ENCODE results near the gene SLC25A45. TPM values are rescaled to one million over a fixed set of nuclear protein-coding genes. Genes with fewer than 3 reads are reported as not detected.

SLC25A45 gene
- total RNA-seq, 1 experiment from 2014 or later: 1.1 TPM

GRCh38 chr11:65392899-65393298 is 10.5 kb upstream of the SLC25A45 start:
- Histone ChIP-seq H3K9me3 (ENCODE audit: control insufficient read depth, low read depth, low read length) (no peaks in the 10 kb centered on the region), H3T11ph (ENCODE audit: low read length) (no peak overlapping the region), H3K4me2 (ENCODE audit: insufficient read depth, insufficient read length, low read length) (no peak overlapping the region), H3K23me2 (ENCODE audit: insufficient read length, low read depth, low read length, poor library complexity, severe bottlenecking) (no peaks in the 10 kb centered on the region), H3K27ac (ENCODE audit: insufficient read length, low read depth, low read length) (no peak overlapping the region), H3K56ac (ENCODE audit: insufficient read length, low read depth, low read length) (no peak overlapping the region), H4K20me1 (ENCODE audit: control insufficient read depth, insufficient read depth, insufficient read length) (peaks cover 2% of the 10 kb centered on the region), H3K4me1 (ENCODE audit: insufficient read depth, low read length) (no peaks in the 10 kb centered on the region; the same call in 1 of the 2 replicates), H2BK120ac (ENCODE audit: low read depth, low read length, poor library complexity, severe bottlenecking) (no peak overlapping the region), H3K27me3 (ENCODE audit: insufficient read depth, low read length) (no peaks in the 10 kb centered on the region), H2BK15ac (ENCODE audit: low read depth, low read length) (no peak overlapping the region), H4K91ac (ENCODE audit: insufficient read length, low read depth, low read length) (no peak overlapping the region), H2BK12ac (ENCODE audit: insufficient read length, low read depth, low read length) (no peak overlapping the region), H2AK5ac (ENCODE audit: insufficient read length, low read length) (no peak overlapping the region), H2BK5ac (ENCODE audit: insufficient read length, low read length) (no peak overlapping the region), H2AFZ (ENCODE audit: low read length) (no peak overlapping the region), H3K4ac (ENCODE audit: low read depth, low read length) (no peak overlapping the region), H3K23ac (ENCODE audit: insufficient read length, low read depth, low read length) (no peak overlapping the region), H2BK20ac (ENCODE audit: low read depth, low read length, poor library complexity, severe bottlenecking) (no peak overlapping the region), H3K79me1 (ENCODE audit: insufficient read depth, low read depth, low read length, poor library complexity, severe bottlenecking) (no peaks in the 10 kb centered on the region), H3K79me2 (ENCODE audit: insufficient read depth, low read length) (no peaks in the 10 kb centered on the region), H3K9ac (ENCODE audit: extremely low read depth, insufficient read length, low read length) (no peak overlapping the region), H3K18ac (ENCODE audit: insufficient read length, low read depth, low read length) (no peak overlapping the region), H3K14ac (ENCODE audit: insufficient read depth, low read length) (no peak overlapping the region), H4K8ac (replicated peaks; ENCODE audit: insufficient read length, low read depth, low read length) (no peak overlapping the region), H4K5ac (ENCODE audit: insufficient read length, low read depth, low read length) (no peak overlapping the region)
- Mint-ChIP-seq H3K4me1 (peaks cover 11 to 12% of the 10 kb centered on the region in 2 experiments), H3K27ac (peak overlapping the region in 2 of 3 experiments; percentile 32 to 41; a peak in 3 of 7 replicates), H3K4me3 (no peak overlapping the region; a peak in 1 of 5 replicates), H3K9me3 (no peaks in the 10 kb centered on the region), H3K36me3 (ENCODE audit: insufficient read depth in 1 of 3, low read depth in 3 of 3) (peaks cover 3 to 15% (median 12%) of the 10 kb centered on the region in 3 experiments; a peak in 5 of 7 replicates), H3K27me3 (ENCODE audit: low read depth) (no peaks in the 10 kb centered on the region)
- no CpG with 5 or more reads among the region's 5 CpGs for WGBS (ENCODE audit: extremely low coverage, insufficient read length, low lambda C conversion rate)
- DNase-seq: no peak
- TF ChIP-seq, protein P1, sequence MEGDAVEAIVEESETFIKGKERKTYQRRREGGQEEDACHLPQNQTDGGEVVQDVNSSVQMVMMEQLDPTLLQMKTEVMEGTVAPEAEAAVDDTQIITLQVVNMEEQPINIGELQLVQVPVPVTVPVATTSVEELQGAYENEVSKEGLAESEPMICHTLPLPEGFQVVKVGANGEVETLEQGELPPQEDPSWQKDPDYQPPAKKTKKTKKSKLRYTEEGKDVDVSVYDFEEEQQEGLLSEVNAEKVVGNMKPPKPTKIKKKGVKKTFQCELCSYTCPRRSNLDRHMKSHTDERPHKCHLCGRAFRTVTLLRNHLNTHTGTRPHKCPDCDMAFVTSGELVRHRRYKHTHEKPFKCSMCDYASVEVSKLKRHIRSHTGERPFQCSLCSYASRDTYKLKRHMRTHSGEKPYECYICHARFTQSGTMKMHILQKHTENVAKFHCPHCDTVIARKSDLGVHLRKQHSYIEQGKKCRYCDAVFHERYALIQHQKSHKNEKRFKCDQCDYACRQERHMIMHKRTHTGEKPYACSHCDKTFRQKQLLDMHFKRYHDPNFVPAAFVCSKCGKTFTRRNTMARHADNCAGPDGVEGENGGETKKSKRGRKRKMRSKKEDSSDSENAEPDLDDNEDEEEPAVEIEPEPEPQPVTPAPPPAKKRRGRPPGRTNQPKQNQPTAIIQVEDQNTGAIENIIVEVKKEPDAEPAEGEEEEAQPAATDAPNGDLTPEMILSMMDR (conservative IDR thresholded peaks at IDR 0.05): no peak

Data from H9 (cell line).